ENCODE measurements around the gene RBBP6.

Gene RBBP6

GRCh38 chr16:24524855-24525677, 14.3 kb upstream of the RBBP6 start:
- DNase-seq, result no peak

DNA sequence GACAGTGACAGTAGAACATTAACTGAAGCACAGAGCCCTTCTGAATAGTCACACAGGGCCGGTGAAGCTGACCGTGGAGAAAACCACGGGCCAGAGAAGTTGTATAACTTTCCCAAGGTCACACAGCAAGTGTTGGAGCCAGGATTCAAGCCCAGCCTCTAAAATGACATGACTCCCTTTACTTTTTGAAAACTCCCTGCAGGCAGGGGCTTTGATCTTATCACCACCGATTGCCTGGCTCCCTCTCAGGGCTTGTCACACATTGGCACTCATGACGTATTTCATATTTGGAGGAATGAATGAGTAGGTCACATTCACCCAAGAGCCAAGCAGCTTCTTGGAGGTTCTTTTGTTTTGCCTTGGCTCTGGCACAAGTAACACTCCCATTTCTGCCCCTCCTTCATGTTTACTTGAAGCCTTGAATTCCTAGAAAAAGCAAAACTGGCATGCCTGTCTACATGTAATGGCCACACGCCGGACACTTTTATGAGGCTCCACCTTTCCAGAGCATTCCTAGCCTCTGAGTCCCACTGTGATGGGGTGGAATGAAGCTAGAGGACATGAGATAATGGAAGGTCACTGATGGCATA, 13.3 kb upstream of the RBBP6 start:
- no peak for DNase-seq

- DNase-seq, result no peak
Observed at GRCh38 chr16:24526701-24527495, 12.5 kb upstream of the RBBP6 start.

DNA sequence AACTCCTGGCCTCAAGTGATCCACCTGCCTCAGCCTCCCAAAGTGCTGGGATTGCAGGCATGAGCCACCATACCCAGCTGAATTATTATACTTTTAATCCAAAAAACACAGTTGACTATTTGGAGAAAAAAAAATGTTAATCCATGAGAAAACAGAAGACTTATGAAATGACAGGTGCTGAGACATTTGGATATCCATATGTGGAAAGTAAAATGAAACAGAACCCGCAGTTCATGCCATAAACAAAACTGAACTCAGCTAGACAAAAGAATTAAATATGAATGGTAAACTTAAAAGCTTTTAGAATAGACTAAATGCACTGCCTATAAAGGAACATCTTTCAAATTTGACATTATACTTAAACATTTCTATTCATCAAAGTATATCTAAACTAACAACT, 8.2 kb upstream of the RBBP6 start:
- DNase-seq, result no peak

DNA sequence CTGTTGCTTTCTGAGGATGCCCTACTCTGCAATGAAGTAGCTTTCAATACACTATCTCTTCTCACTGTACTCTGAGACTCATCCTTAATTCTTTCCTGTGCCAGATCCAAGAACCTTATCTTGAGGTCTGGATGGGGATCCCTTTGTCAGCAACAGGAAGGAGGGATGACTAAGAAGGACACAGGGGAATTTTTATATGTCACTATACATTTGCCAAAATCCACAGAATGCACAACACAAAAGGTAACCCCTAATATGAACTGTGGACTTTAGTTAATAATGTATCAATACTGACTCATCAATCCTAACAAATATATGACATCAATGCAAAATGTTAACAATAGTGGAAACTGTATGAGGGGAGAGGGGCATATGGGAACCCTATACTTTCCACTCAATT, 4.7 kb upstream of the RBBP6 start:
- DNase-seq, result no peak

- DNase-seq, result no peak
Observed at GRCh38 chr16:24535827-24536226, 3.5 kb upstream of the RBBP6 start.

DNA sequence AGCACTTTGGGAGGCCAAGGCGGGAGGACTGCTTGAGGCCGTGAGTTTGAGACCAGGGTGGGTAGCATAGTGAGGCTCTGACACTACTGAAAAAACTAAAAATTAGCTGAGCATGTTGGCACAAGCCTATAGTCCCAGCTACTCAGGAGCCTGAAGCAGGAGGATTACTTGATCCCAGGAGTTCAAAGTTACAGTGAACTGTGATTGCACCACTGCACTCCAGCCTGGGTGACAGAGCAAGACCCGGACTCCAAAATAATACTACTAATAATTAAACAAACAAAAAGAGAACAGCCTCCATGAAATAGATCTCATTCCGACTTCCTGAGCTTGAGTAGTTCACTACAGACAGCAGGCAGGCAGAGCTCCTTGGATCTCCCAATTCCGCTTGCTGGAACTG, 2.7 kb upstream of the RBBP6 start:
- DNase-seq, result no peak

DNA sequence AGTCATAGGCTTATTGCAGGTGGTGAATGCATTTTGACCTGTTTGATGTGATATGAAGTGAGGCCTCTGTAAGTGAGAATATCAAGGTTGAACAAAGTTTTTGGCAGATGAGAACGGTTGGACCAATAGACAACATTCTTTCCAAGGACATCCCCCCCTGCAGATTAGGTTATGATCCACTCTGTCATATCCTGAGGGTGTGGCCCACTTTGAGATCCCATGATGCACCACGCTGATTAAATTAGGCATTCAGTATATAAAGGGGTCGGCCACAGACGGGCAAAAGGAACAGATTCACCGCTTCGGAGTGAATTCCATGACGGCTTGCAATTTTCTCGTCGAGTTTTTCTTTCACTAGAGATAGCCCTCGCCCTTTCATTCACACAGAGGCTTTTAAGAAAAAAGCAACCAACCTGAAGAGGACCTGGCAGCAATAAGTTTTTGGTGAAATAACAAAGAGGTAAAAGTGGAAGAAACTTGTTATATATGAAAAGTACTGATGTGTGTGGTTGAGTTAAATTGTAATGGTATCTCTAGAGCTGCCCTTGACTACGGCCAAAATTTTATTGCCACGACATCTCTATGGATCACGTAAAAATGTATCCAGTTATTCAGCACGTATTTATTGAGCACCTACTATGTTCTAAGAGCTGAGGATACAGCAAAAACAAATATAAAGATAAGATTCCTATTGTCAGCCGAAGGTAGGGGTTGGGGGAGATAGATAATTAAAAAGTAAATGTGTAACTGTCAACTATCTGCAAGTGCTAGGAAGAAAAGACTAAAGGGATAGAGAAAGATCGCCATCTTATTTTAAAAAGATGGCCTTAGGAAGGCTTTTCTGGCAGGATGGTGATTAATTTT, 1.7 kb upstream of the RBBP6 start:
- DNase-seq, result no peak

DNA sequence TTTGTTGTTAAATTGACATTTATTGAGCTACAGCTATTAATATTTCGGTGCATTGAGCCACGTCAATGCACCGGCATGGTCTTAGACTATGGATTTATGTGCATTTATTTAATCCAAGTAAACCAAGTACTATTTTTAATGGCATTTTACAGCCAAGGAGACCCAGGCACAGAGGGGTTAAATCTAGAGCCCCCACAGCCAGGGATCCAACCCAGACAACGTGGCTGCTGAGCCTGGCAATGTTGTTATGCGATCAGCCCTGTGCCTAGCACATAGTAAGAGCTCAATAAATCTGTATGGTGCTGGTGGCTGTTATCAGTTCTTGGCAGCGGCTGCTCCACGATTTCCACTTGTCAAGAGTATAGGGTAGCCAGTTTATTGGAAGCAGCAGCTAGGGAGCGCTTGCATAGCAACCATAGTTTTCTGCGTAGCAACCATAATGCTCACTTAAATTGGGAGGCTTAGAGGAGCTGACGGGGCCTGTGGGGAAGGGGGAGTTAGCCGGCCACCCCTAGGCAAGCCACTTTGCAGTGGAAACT, 541 bp upstream of the RBBP6 start:
- DNase-seq, result peak; percentile 91

DNA sequence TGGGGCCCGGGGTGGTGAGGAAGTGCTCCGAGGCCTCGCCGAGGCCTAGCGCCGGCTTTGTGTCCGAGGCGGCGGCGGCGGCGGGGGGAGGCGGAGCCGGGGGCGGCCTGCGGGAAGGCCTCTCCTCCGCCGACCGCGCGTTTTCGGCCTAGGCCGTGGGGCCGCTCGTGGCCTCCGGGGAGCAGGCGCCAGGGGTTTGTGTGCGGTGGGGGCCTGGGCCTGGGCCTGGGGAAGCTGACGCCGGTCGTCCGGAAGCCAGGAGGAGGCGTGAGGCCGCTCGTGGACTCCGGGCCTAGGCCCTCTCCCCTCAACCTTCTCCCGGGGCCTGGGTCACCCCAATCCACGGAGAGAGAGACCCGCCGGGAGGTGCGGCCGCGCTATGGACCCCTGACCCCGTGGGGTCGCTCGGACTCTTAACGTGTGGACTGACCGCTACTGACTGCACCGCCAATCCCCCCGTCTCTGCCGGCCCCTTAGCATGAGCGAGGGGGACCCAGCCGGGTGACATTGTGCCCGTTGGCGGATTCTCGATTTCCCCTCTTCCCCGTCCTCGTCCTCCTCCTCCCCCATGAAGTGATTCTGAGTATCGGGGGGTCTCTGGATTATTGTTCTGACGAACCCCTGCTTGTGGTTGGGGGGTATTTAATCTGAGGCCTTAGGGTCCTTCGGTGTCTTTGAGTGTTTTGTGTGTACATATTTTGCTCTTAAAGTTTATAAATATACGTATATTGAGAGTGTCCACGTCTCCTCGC, 660 bp downstream of the RBBP6 start:
- DNase-seq, result no peak

GRCh38 chr16:24540602-24541210, 1.3 kb downstream of the RBBP6 start:
- DNase-seq, result no peak

DNA sequence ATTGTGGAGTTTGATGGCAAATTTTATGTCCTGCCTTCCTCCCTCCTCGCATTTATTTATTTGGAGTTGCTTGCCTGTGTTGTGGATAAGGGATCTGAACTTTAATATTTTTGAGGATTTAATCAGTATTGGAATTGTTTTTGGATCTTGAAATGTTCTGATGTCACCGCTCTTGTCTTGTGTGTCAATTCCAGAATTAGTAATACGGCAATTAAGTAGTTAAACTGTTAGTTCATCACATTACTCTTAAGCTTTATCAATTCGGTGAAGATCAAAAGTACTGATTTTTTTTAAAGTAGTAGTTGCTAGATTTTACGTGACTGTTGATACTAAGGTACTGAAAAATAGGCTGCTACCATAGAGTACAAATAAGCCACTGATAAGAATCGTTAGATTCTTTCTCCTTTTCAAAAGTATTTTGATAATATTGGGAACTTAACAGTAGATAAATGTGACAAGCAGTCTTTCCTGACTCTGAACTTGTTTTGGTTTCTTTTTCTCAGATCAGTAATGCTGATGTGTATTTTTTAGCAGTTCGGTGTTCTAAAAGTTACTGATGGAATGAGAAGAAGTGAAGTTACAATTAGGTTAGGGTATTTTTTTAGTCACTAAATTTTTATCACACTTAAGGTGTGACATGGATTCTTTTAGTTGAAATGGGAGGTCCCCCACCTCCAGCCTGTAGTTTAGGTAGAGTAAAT, 2.0 kb downstream of the RBBP6 start:
- DNase-seq, result no peak

GRCh38 chr16:24543949-24544348, 4.6 kb downstream of the RBBP6 start:
- DNase-seq, result no peak

DNA sequence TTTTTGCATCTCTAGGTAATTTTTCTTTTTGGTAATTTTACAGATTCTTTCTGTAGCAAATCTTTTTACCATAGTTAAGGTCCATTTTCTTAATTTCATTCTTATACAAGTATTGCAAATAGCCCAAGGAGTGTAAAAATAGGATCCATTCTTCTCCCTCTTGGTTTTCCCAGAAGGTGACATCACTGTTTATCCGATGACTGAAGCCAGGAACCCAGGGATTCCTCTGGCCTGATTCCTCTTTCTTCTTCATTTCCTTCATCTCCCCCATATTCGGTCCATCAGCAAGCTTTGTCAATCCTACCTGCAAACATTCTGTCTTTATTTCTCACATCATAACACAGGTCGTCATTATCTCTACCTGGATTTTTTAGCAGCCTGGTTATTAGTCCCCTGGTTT, 5.3 kb downstream of the RBBP6 start:
- no peak for DNase-seq

DNA sequence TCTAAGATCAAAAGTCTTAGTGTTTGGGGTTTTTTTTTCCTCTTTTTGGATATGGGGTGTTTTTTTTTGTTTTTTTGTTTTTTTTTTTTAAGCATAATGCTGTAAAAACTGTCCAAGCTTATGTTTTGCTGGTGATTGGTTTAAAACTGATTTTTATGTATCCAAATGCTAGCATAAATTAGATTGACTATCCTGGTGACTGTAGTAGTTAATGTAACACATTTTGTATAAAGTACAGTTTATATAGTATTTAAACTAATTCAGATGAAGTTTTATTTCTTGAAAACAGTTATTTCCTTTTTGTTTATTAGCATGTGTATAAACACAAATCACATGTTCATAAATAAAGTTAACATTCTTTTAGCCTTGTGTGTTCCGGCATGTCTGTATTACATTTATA, 10.9 kb downstream of the RBBP6 start:
- no peak for DNase-seq

DNA sequence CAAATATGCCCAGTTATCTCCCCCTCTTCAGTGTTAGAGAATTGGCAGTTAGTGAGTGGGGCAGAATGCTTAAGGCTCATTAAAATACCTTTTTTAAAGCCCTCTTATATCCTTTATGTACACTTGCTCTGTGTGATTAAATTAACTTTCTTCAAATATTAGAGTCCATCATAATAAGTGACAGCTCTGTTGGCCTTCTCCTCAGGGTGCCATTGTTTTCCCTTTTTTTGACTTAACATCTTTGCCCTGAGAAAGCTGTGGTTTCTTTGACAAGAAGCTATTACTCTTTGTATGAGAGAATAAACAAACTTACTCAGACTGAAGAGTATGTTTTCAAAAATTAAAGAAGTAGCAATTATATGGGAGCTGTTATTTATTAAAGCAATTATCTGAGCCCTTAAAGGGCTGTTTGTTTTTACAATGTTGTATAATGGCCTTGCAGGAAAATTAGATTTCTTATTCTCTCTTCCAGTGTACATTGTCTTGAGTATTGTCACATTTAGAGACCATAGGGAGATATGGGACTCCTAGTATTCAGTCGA, 13.4 kb downstream of the RBBP6 start:
- DNase-seq, result peak; percentile 80

- no peak for DNase-seq
Observed at GRCh38 chr16:24553983-24554382, 14.6 kb downstream of the RBBP6 start.

DNA sequence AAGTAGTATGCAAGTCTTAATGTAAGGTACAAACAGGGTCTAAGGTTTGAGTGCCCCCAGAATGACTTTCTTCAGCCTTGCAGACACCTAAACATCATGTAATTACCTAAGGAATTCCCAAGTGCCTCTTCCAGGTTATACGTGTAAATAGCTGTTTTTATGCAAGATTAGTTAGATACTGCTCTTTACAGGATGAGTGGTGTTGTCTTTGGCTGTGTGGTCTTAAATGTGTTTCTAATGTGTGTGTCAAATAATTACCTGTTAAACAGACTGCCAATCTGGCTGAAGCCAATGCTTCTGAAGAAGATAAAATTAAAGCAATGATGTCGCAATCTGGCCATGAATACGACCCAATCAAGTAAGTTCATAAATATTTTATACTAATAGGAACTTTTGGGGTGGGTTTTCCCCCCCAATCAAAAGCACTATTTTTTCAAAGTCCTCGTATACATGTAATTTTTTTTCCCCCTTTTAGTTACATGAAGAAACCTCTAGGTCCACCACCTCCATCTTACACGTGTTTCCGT, 16.0 kb downstream of the RBBP6 start:
- no peak for DNase-seq

- DNase-seq, result no peak
Observed at GRCh38 chr16:24562811-24563210, 23.4 kb downstream of the RBBP6 start.

DNA sequence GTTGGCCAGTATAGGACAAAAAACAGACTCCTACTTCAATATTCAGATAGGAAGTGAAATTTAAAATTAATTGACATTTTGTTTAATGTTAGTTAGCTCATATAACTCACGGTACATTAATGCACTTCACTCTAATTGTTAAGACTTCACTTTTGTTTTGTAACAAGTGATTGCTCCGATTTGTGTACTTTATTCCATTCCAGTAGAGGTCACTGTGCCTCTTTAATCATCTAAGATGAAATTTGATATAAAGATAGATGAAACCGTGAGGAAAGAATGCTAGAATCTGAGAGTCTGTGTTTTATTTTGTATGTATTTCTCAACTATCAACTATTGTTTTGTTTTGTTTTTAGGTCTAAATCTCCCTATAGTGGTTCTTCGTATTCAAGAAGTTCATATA, 29.0 kb downstream of the RBBP6 start:
- DNase-seq, result peak; percentile 8

Measured in NCI-H1105 treated with DMSO at 0.1 percent for 48 hours (cell line).